Iris pigment epithelial cell (primary cell): ENCODE measurements around the gene AQP11.

ENCODE experiments used
- DNase-seq: peaks from one replicate; pipeline ENCODE4 v3.0.0-alpha.2; 2011; ENCODE audit warnings: low read depth

AQP11 gene

DNA sequence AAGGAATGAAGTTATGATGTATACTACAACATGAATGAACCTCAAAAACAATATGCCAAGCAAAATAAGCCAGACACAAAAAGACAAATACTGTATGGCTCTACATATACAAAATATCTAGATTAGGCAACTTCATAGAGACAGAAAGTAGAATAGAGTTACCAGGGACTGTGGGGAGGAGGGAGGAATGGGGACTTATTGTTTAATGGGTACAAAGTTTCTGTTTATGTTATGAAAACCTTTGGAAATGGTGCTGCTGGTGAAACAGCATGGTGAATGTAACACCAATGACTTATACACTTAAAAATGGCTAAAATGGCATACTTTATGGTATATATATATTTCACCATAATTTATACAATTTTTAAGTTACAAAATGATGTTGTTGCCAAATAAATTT lies 4.1 kb downstream of the AQP11 start:
- no peak for DNase-seq

DNA sequence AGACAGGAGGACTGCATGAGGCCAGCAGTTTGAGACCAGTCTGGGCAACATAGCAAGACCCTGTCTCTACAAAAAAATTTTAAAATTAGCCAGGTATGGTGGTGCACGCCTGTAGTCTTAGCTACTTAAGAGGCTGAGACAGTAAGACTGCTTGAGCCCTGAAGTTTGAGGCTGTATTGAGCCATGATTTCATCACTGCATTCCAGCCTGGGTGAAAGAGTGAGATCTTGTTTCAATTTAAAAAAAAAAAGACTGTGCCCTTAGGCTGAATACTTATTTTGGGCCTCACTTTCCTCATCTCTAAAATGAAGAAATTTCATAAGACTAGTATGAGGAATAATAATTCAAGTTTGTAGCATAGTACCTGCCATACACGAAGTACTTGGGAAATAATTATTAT lies 6.9 kb downstream of the AQP11 start:
- peak; percentile 90 for DNase-seq

- DNase-seq, result no peak
Measured at GRCh38 chr11:77598195-77598594, 8.4 kb downstream of the AQP11 start.

DNA sequence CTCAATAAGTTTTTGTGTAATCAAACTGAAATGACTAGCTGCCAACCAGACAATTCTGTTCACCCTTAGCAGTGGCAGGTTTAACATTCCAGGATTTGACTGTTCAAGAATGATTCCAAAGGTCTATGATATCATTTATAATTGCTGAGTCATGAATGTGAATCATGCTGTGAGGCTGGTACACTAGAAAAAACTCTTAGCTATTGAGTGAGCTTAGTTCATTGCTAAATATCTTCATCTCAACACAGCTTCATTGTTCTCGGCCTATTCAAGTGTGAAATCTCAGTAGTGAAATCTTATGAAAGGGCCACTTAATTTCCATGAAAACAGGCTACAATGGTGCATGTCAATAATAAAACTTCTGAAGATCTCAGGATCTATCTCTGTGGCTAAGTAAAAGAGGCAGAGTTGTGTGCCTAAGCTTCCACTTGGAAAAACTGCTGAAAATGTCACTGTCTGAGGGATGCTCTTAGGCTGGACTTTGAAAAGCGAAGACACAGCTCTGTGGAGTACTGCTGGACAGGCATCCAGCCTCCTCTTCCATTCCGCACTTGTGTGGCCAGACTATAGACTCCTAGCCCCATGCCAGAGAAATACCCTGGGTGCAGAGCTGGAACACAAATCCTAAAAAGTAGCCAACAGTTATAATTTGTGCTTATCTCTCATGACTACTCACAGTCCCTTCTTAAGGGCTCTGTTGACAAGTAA lies 12.8 kb downstream of the AQP11 start:
- peak; percentile 89 for DNase-seq

GRCh38 chr11:77604281-77604680 lies 14.5 kb downstream of the AQP11 start:
- DNase-seq, result no peak

DNA sequence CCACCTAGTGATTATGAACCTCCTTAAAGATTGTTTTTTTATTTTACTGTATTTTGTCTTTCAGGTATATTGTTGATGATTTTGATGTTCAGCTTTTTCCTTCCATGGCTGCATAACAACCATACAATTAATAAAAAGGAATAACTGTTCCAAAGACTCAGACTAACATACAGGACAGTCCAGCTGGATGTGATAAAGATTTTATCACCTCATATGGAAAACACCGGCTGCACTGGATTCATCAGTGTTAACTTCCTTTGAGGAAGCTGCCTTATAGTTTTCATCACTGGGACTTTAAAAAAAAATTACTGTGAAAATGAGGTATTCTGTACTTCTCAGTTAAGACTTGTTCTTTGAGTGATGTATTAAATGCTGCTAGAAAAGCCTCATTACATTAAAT lies 19.5 kb downstream of the AQP11 start:
- no peak for DNase-seq

GRCh38 chr11:77611921-77612320 lies 22.2 kb downstream of the AQP11 start:
- no peak for DNase-seq

DNA sequence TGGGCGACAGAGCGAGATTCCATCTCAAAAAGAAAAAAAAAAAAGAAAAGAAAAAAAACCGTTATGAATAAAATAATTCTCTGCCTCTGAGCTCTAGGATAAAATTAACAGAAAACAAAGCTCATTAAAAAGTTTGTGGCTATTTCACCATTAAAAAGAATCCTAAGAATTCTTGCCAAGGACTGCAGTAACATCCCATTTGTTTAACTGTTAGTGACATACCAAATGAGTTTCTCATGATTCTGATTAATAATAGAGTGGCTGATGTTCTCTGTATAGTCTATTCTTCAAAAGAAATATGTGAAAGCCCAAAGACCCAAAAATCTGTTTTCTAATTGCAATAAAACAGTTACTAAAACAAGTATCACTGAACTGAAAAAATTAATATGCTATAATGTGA lies 28.1 kb downstream of the AQP11 start:
- peak; percentile 52 for DNase-seq

DNA sequence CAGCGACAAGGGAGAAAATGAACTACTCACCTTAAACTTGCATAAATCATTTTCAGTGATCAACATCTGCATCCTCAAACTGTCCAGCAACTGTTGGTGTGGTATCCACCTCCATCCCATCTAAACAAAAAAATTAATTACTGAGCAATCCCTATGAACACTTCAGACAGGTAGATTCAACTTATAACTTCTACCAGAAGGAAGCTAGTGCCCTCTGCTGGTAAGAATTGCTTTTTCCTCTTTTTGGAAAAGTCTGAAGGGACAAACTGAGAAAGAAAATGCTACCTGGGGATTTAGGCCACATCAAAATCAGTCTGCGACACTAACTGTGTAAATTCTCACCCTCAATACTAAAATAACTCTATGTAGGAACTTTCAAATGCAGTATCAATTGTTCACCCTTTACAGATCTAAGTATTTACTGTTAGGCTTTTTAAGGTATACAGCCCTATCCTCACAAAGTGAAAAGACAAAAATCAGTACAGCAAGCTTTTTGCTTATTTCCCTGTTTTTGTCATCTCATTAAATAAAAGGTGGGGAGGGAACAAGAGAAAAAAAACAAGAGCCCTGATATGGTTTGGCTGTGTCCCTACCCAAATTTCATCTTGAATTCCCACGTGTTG lies 29.9 kb downstream of the AQP11 start:
- peak; percentile 49 for DNase-seq

DNA sequence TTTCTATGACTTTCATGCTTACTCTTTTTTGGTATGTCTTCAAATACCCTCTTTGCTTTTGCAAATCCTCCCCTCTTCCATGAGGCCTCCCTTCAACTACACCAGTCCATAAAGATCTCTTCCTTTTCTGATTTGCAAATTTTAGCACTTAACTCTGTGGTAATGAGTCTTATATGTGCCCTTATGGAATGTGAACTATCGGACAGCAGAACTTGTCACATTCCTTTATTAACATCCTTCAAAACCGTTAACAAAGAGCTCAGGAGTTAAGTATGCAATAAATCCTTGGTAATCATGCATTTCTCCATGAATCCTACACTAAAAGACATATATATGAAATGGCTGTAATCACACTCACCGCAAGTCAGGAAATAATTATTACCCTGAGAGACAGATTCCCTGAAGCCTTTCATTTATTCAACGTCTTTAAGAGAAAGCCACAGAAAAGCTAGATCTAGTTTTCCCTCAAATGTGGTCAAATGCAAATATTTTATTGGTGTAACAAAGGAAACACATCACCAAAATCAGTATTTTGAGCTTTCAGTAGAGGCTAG lies 40.5 kb downstream of the AQP11 start:
- no peak for DNase-seq

GRCh38 chr11:77633926-77634325 lies 44.2 kb downstream of the AQP11 start:
- DNase-seq, result peak; percentile 65

DNA sequence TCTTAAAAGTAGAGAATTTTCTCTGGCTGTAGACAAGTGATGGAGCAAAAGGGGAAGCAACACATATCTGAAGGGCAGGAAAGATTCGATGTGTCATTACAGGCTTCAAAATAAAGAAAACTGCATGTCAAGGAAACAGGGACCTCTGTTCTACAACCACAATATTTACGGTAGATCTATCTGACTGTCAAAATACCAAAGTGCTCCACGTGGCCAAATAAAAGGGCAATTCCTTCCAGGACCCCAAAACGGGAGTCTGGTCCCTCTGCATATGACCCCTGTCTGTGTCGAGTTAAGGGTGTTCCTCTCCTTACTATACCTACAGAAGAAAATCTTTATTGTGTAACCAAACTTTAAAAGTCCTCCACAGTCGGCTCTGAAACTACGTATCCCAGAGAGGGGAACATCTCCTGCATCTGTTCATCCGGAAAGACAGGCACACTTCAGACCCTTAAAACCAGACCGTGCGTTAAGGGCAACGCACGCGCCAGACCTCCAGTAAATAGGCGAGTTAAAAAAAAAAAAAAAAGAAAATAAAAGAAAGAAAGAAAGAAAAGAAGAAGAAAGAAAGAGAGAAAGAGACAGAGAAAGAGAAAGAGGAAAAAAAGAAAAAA lies 47.1 kb downstream of the AQP11 start:
- DNase-seq, result no peak

- DNase-seq, result peak; percentile 90
Measured at GRCh38 chr11:77637345-77638165, 47.8 kb downstream of the AQP11 start, which contains the start of gene CLNS1A. Gene CLNS1A (minus strand): TSS chr11:77637794. CDS start chr11:77637714, 80 bp downstream.

GRCh38 chr11:77642228-77642627 lies 52.5 kb downstream of the AQP11 start:
- no peak for DNase-seq

DNA sequence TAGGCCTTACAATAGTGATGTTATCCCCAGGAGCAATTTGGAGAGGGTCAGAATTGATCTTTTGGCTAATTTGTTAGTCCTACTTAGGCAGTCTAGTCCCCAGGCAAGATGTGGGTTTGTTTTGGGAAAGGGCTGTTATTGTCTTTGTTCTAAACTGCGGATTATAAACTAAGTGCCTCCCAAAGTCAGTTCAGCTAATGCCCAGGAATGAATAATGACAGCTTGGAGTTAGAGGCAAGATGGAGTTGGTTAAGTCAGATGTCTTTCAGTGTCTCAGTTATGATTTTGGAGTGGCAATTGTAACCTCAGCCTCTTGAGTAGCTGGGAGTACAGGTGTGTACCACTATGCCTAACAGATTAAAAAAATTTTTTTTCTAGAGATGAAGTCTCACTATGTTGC lies 55.1 kb downstream of the AQP11 start:
- DNase-seq, result no peak

DNA sequence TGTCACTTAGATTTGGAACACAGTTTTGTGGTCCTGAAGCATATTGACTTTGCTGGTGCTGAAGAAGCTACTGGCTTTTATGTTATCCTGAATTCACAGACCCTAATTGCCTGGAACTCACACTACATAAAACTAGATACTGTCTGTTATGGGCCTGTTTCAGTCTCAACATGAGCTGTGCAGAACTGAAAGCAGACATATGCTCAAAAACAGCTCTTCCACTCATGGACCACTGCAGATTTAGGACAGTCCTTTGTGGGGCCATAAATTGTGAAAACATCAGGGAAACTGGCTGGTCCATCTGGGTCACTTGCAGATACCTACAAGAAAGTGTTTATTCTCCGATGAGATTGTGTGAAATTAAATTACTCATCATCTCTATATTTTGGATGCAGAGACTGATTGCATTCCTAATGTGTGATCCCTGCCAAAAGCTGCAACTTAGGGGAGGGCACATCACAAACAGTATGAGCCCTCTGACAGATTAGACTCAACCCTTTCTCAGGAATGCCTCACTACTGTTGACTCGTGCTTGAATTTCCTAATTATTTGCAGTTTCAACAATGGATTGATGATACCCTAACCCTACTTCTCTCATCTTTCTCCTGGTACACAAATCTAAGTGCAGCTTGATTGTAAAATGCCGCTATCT lies 58.0 kb downstream of the AQP11 start:
- no peak for DNase-seq

DNA sequence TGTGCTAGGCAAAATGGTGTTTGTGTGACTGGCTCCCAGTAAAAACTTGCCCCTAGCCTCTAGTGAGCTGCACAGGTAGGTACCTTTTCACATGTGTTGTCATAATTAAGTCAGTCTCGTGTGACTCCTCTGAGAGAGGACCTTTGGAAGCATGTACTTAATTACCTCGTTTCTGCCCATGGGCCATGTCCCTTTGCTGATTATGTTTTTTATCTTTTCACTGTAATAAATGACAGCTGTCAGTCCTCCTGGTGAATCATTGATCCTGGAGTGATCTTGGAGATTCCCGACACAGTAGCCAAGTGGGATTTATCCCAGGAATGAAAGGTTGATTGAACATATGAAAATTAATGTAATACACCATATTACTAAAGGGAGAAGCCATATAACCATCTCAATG lies 60.4 kb downstream of the AQP11 start:
- no peak for DNase-seq

GRCh38 chr11:77654770-77655434 lies 65.1 kb downstream of the AQP11 start:
- DNase-seq, result peak; percentile 58

GRCh38 chr11:77656362-77656761 lies 66.6 kb downstream of the AQP11 start:
- no peak for DNase-seq

- DNase-seq, result no peak
Measured at GRCh38 chr11:77658213-77659013, 68.7 kb downstream of the AQP11 start.
